ENCODE measurements around the gene COL8A2.

GRCh38 chr1:36114371-36114770, 10.7 kb downstream of the COL8A2 start:
- no peak for TF ChIP-seq EZH2 (IDR thresholded peaks at IDR 0.05; ENCODE audit: borderline replicate concordance, low read length)
- TF ChIP-seq, protein P1, sequence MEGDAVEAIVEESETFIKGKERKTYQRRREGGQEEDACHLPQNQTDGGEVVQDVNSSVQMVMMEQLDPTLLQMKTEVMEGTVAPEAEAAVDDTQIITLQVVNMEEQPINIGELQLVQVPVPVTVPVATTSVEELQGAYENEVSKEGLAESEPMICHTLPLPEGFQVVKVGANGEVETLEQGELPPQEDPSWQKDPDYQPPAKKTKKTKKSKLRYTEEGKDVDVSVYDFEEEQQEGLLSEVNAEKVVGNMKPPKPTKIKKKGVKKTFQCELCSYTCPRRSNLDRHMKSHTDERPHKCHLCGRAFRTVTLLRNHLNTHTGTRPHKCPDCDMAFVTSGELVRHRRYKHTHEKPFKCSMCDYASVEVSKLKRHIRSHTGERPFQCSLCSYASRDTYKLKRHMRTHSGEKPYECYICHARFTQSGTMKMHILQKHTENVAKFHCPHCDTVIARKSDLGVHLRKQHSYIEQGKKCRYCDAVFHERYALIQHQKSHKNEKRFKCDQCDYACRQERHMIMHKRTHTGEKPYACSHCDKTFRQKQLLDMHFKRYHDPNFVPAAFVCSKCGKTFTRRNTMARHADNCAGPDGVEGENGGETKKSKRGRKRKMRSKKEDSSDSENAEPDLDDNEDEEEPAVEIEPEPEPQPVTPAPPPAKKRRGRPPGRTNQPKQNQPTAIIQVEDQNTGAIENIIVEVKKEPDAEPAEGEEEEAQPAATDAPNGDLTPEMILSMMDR (IDR thresholded peaks at IDR 0.05; ENCODE audit: low read length) = no peak

Measured in OCI-LY1 (cell line).